ENCODE data around the gene FARS2.

GRCh38 chr6:5630636-5631035 is 369.3 kb downstream of the FARS2 start:
- no peak for TF ChIP-seq CTCF (IDR thresholded peaks at IDR 0.05; ENCODE audit: borderline replicate concordance, extremely low read depth, low read length, poor library complexity, severe bottlenecking)
- no peak for TF ChIP-seq EZH2 (IDR thresholded peaks at IDR 0.05; ENCODE audit: borderline replicate concordance, low read depth, low read length, severe bottlenecking)
